HepG2 (cell line): ENCODE data around the gene ANKFY1. TPM values are rescaled to one million over a fixed set of nuclear protein-coding genes. Genes with fewer than 3 reads are reported as not detected.

Experiments
- ATAC-seq: fragments of 200-7000 bp; cut with Tn5 transposase; 3 replicates; pipeline ENCODE4 v1.9.1; 2020; ENCODE audit warnings: mild to moderate bottlenecking, moderate library complexity
- BruUV-seq: library from RNA; stranded (reverse); fragments of 400-500 nt; replicated peaks from 2 replicates; lab custom pipeline; 2021; lab: Mats Ljungman, UMichigan
- CTCF ChIA-PET: fragments of 300-600 bp; formaldehyde crosslinking; extraction: SDS; loops from one replicate; lab custom pipeline; 2021; ENCODE audit warnings: low total read pairs, inconsistent platforms, low intra/inter-chr PET ratio; lab: Yijun Ruan, JAX
- POLR2A ChIA-PET: fragments of 350-600 bp; sonication (Branson Sonifier 250); formaldehyde crosslinking; loops from one replicate; lab custom pipeline; 2020; ENCODE audit warnings: antibody characterized with exemption, inconsistent platforms; lab: Yijun Ruan, JAX
- DNase-seq: peaks from one replicate; pipeline ENCODE4 v3.0.0-alpha.2; 2015; ENCODE audit warnings: low spot score
- FAIRE-seq: peaks from 3 replicates; lab custom pipeline; 2011; peaks lifted over from hg19 to GRCh38; lab: Jason Lieb, UNC
- H2AFZ ChIP-seq: one replicate; pipeline ENCODE4 v1.6.1; 2011; ENCODE audit warnings: low read length, inconsistent platforms
- H3K27ac ChIP-seq: fragments of 300-600 bp; 3 replicates; pipeline ENCODE4 v1.8.0; 2011; ENCODE audit warnings: mixed run types, mild to moderate bottlenecking, mixed read lengths, low read length, inconsistent platforms; ENCODE audit not compliant: insufficient read depth; ENCODE audit errors: extremely low read length
- H3K27me3 ChIP-seq, 2 experiments: fragments of 200-600 bp in 1 of 2; 2 replicates in 1 of 2; 3 replicates in 1 of 2; pipeline versions ENCODE4 v1.6.0 to v1.8.0; 2011; ENCODE audit warnings: low read length in 2 of 2, mild to moderate bottlenecking in 2 of 2, moderate library complexity in 2 of 2, inconsistent platforms in 1 of 2; ENCODE audit not compliant: insufficient read depth in 2 of 2, control insufficient read depth in 1 of 2
- H3K36me3 ChIP-seq, 2 experiments: fragments of 200-600 bp in 1 of 2; replicated peaks in 1 of 2; 2 replicates in 1 of 2; 3 replicates in 1 of 2; pipeline versions ENCODE4 v1.5.1 to v1.8.0; 2011; ENCODE audit warnings: low read length in 2 of 2, inconsistent platforms in 1 of 2; ENCODE audit not compliant: insufficient read depth in 2 of 2, control insufficient read depth in 1 of 2
- H3K4me1 ChIP-seq: 2 replicates; pipeline ENCODE4 v1.5.1; 2012; ENCODE audit warnings: low read length, inconsistent platforms; ENCODE audit not compliant: insufficient read depth
- H3K4me2 ChIP-seq: 2 replicates; pipeline ENCODE4 v1.6.0; 2011; ENCODE audit warnings: low read depth, low read length, inconsistent platforms
- H3K4me3 ChIP-seq, 3 experiments: fragments of 200-600 bp in 1 of 3; sonication (generic), shearing (Covaris generic) in 1 of 3; replicated peaks in 1 of 3; 2 replicates each; pipeline ENCODE4 v1.5.1; 2011 to 2016; ENCODE audit warnings: low read length in 3 of 3, inconsistent platforms in 2 of 3, low read depth in 2 of 3, mild to moderate bottlenecking in 2 of 3, control low read depth in 1 of 3, mixed read lengths in 1 of 3; ENCODE audit not compliant: insufficient read depth in 1 of 3
- H3K79me2 ChIP-seq: one replicate; pipeline ENCODE4 v1.6.1; 2011; ENCODE audit warnings: low read length, inconsistent platforms; ENCODE audit not compliant: insufficient read depth
- H3K9ac ChIP-seq: 2 replicates; pipeline ENCODE4 v1.6.0; 2011; ENCODE audit warnings: mild to moderate bottlenecking, low read depth, low read length, inconsistent platforms; ENCODE audit not compliant: insufficient read depth
- H3K9me3 ChIP-seq: 2 replicates; pipeline ENCODE4 v1.5.1; 2012; ENCODE audit warnings: mild to moderate bottlenecking, low read length
- H4K20me1 ChIP-seq: 2 replicates; pipeline ENCODE4 v1.6.0; 2011; ENCODE audit warnings: inconsistent platforms, mild to moderate bottlenecking, low read length, moderate library complexity; ENCODE audit not compliant: insufficient read depth
- POLR2AphosphoS2 ChIP-seq: IDR thresholded peaks from 2 replicates; pipeline ENCODE4 v1.6.1; 2011; ENCODE audit warnings: low read depth, low read length, improper control_type of control experiment
- STAT6 ChIP-seq: sonication (generic); formaldehyde crosslinking; IDR thresholded peaks from 2 replicates; pipeline ENCODE4 v1.4.0; 2020; ENCODE audit warnings: missing genetic modification reagents, mild to moderate bottlenecking, borderline replicate concordance
- TOPORS ChIP-seq: sonication (generic); formaldehyde crosslinking; IDR thresholded peaks from 2 replicates; pipeline ENCODE4 v1.8.0; 2023; ENCODE audit warnings: mild to moderate bottlenecking, missing genetic modification reagents
- ZNF513 ChIP-seq: sonication (generic); formaldehyde crosslinking; conservative IDR thresholded peaks from 2 replicates; pipeline ENCODE4 v1.5.0; 2020; ENCODE audit warnings: missing genetic modification reagents
- ZNF713 ChIP-seq: sonication (generic); formaldehyde crosslinking; IDR thresholded peaks from 2 replicates; pipeline ENCODE4 v1.4.0; 2020; ENCODE audit warnings: mild to moderate bottlenecking, missing genetic modification reagents
- WGBS: methylation state at CpG from one replicate; pipeline ENCODE4 v1.1.6; 2017; ENCODE audit warnings: low lambda C conversion rate; 5-methylcytosine and 5-hydroxymethylcytosine counted together
- in situ Hi-C: cut with HindIII; loops from 2 replicates; pipeline ENCODE4 v1.10.0; 2017; ENCODE audit warnings: low pct_unique_long_range_greater_than_20kb; ENCODE audit not compliant: extremely low pct_ligation_motif_present
- intact Hi-C: fragments of 100-400 bp; cut with micrococcal nuclease; formaldehyde crosslinking; loops from one replicate; pipeline ENCODE4 v1.10.0; 2022; ENCODE audit not compliant: unreplicated experiment
- polyA plus RNA-seq, 8 experiments: library from polyadenylated mRNA; depleted of rRNA in 3 of 8; stranded (reverse) in 7 of 8; unstranded in 1 of 8; fragments of >200 nt; fragmentation: Illumina TruSeq in 4 of 8; extraction: Trizol in 4 of 8; gene quantifications; 2 replicates each; pipeline versions ENCODE4 v1.2.1 to v1.2.3, GENCODE V29; 2011 to 2016; ENCODE audit warnings: low read depth in 4 of 8, missing spikeins in 1 of 8, mixed read lengths in 1 of 8; ENCODE audit not compliant: insufficient read depth in 1 of 8
- total RNA-seq, 5 experiments: library from RNA; depleted of rRNA; stranded (reverse); fragments of >200 nt; fragmentation: Illumina TruSeq; extraction: Trizol; gene quantifications; 2 replicates each; pipeline ENCODE4 v1.2.3, GENCODE V29; 2016; ENCODE audit warnings: low read depth in 1 of 5
- TF ChIP-seq, protein P1 (sequence below): sonication (generic); formaldehyde crosslinking; IDR thresholded peaks from 2 replicates; pipeline ENCODE4 v1.8.0; 2022; ENCODE audit warnings: missing genetic modification reagents, mild to moderate bottlenecking, moderate library complexity, borderline replicate concordance
- TF ChIP-seq, protein P2 (sequence below): sonication (generic); formaldehyde crosslinking; IDR thresholded peaks from 2 replicates; pipeline ENCODE4 v1.5.0; 2020; ENCODE audit warnings: mild to moderate bottlenecking, missing genetic modification reagents, borderline replicate concordance
- TF ChIP-seq, protein P3 (sequence below): IDR thresholded peaks from 2 replicates; pipeline ENCODE4 v1.6.1; 2016; ENCODE audit warnings: mild to moderate bottlenecking, missing biosample characterization, missing genetic modification reagents

Gene ANKFY1
- total and polyA plus RNA-seq, 2 of the 13 experiments (the other 11 are each of a cell fraction or from before 2014, with no cell fraction given): 11.9 to 16.8 TPM

GRCh38 chr17:4173781-4174180 lies 90.0 kb downstream of the ANKFY1 start:
- POLR2A ChIA-PET: no interaction called here
- H3K4me2 ChIP-seq: no peak overlapping the region
- FAIRE-seq (no peak), DNase-seq (no peak), ATAC-seq (no peak)
- H3K4me1 ChIP-seq: peaks cover 16% of the 10 kb centered on the region
- no peak overlapping the region for H3K9ac ChIP-seq
- H3K27ac ChIP-seq: no peak overlapping the region
- H3K36me3 ChIP-seq: peaks cover 45 to 95% of the 10 kb centered on the region in 2 experiments
- 99% methylated on average over 6 of the region's 7 CpGs for WGBS
- H4K20me1 ChIP-seq: no peaks in the 10 kb centered on the region
- TF ChIP-seq ZNF513 (CRISPR knock-in tag) (no peak), POLR2AphosphoS2 (no peak), TOPORS (no peak), STAT6 (CRISPR knock-in tag) (no peak), ZNF713 (CRISPR knock-in tag) (no peak)
- TF ChIP-seq, protein P1, sequence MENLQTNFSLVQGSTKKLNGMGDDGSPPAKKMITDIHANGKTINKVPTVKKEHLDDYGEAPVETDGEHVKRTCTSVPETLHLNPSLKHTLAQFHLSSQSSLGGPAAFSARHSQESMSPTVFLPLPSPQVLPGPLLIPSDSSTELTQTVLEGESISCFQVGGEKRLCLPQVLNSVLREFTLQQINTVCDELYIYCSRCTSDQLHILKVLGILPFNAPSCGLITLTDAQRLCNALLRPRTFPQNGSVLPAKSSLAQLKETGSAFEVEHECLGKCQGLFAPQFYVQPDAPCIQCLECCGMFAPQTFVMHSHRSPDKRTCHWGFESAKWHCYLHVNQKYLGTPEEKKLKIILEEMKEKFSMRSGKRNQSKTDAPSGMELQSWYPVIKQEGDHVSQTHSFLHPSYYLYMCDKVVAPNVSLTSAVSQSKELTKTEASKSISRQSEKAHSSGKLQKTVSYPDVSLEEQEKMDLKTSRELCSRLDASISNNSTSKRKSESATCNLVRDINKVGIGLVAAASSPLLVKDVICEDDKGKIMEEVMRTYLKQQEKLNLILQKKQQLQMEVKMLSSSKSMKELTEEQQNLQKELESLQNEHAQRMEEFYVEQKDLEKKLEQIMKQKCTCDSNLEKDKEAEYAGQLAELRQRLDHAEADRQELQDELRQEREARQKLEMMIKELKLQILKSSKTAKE (CRISPR knock-in tag): no peak
- TF ChIP-seq, protein P2, sequence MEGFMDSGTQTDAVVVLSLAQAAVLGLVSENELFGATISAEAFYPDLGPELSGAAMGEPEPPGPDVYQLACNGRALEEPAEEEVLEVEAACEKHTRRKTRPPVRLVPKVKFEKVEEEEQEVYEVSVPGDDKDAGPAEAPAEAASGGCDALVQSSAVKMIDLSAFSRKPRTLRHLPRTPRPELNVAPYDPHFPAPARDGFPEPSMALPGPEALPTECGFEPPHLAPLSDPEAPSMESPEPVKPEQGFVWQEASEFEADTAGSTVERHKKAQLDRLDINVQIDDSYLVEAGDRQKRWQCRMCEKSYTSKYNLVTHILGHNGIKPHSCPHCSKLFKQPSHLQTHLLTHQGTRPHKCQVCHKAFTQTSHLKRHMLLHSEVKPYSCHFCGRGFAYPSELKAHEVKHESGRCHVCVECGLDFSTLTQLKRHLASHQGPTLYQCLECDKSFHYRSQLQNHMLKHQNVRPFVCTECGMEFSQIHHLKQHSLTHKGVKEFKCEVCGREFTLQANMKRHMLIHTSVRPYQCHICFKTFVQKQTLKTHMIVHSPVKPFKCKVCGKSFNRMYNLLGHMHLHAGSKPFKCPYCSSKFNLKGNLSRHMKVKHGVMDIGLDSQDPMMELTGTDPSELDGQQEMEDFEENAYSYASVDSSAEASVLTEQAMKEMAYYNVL: no peak
- TF ChIP-seq, protein P3, sequence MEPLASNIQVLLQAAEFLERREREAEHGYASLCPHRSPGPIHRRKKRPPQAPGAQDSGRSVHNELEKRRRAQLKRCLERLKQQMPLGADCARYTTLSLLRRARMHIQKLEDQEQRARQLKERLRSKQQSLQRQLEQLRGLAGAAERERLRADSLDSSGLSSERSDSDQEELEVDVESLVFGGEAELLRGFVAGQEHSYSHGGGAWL (CRISPR knock-in tag): no peak
- H3K27me3 ChIP-seq: no peaks in the 10 kb centered on the region
- in situ Hi-C loops (no loop called here), intact Hi-C loops (no loop called here)
- no peak overlapping the region for H3K4me3 ChIP-seq
- CTCF ChIA-PET: no interaction called here
- H2AFZ ChIP-seq: no peak overlapping the region
- no TSS peak for BruUV-seq
- no peaks in the 10 kb centered on the region for H3K79me2 ChIP-seq
- H3K9me3 ChIP-seq: no peaks in the 10 kb centered on the region
